Glomerular visceral epithelial cell (primary cell): Measurements from ENCODE around the gene ABTB2.

Experiments
- DNase-seq: peaks from one replicate; pipeline ENCODE4 v3.0.0-alpha.2; 2016; ENCODE audit errors: extremely low spot score

ABTB2 gene

DNA sequence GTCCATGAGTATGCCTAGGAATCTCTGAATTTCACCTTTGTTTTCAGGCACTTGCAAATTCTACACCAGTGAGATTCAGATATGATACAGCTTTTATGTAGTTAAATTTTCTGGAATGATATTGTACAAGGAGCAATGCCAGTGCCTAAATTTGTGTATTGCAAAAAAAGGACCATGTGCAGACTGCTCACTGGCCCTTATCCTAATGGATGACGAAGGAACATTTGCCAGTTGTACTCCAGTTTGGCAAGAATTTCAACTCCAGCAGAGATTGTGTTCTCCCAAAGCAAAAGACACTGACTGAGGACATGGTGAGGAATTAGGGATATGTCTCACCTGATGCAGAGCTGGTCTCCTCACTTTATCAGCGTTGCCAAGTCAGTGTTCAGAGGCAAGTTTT is 243.8 kb downstream of the ABTB2 start:
- DNase-seq = no peak

- DNase-seq = no peak
These were observed 246.0 kb downstream of the ABTB2 start for GRCh38 chr11:34111722-34112270.

GRCh38 chr11:34105957-34106504 is 251.8 kb downstream of the ABTB2 start:
- peak; percentile 30 for DNase-seq

DNA sequence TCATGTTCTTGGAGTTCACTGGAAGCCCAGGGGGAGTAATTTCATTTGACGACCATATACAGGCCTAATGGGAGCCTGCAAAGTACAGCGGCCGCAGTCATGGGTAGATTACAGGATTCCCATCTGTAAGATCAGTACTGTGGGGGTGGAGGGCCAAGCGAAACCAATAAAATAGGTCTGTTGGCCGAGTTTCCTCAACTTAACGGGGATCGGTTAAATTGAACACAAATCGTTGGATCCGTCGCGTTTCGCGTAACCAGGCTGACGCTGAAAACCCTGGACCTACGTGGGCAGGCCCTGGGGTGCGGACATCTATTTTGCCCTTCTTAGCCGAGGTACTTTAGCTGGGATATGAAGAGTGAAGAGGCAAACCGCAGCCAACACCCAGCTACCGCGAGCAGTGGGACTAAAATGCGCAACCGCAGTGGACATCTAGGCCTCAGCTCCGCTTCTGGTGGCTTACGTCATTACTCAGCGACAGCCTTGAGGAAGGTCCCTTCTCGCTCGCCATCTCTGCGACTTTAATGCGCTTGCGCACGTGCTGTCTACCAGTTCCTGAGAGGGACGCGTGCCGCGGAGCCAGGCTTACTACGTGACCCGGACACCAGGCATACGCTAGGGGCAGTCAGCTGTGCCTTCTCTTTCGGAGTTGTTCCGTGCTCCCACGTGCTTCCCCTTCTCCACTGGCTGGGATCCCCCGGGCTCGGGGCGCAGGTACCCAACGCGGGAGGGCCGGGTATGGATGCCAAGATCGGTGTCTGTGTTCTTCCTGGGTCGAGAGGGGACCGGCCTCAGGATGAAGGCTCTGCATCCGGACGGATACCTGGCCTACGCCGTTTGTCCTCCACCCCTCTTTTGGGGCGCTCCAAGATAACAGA is 252.5 kb downstream of the ABTB2 start, which contains the start of gene NAT10:
Gene NAT10 (plus strand): TSS at position 551 of the 878 bp plus-strand sequence. CDS start 2,597 bp downstream, outside the sequence.
- peak; percentile 98 for DNase-seq

- no peak for DNase-seq
These were observed 253.1 kb downstream of the ABTB2 start for GRCh38 chr11:34104680-34105078.
